ENCODE results near the gene PLA2G4E. TPM values are rescaled to one million over a fixed set of nuclear protein-coding genes. Genes with fewer than 3 reads are reported as not detected.

The PLA2G4E gene
- total and polyA plus RNA-seq, 2 donors (not counting 1 experiment from before 2014, with no cell fraction given): not detected

- H3K79me2 ChIP-seq (ENCODE audit: control insufficient read depth, insufficient read depth, low read length): no peaks in the 10 kb centered on the region
- H3K9me3 ChIP-seq (ENCODE audit: control insufficient read depth, insufficient read depth, low read depth, low read length): no peaks in the 10 kb centered on the region
- DNase-seq (ENCODE audit: low read depth in 2 of 2): no peak
- no peak overlapping the region for H3K4me2 ChIP-seq (ENCODE audit: extremely low read depth, insufficient read depth, low read length)
- H2AFZ ChIP-seq (ENCODE audit: low read length): no peak overlapping the region
- H3K27me3 ChIP-seq (ENCODE audit: control insufficient read depth, insufficient read depth, low read length): peaks cover 18% of the 10 kb centered on the region
- H3K4me3 ChIP-seq (replicated peaks in 1 of 4; ENCODE audit: control extremely low read depth in 1 of 4, insufficient read depth in 1 of 4, low read depth in 3 of 4, low read length in 4 of 4): no peak overlapping the region
- no peaks in the 10 kb centered on the region for H4K20me1 ChIP-seq (ENCODE audit: control insufficient read depth, extremely low read depth, insufficient read depth, low read length)
- H3K36me3 ChIP-seq (ENCODE audit: control insufficient read depth, insufficient read depth, low read length): no peaks in the 10 kb centered on the region
- TF ChIP-seq CTCF (conservative IDR thresholded peaks at IDR 0.05 in 1 of 2, IDR thresholded peaks at IDR 0.05 in 1 of 2; ENCODE audit: low read depth in 1 of 2, low read length in 2 of 2) (no peak), EZH2 (IDR thresholded peaks at IDR 0.05; ENCODE audit: low read length, missing control alignments) (no peak)
- no peaks in the 10 kb centered on the region for H3K4me1 ChIP-seq (ENCODE audit: control insufficient read depth, extremely low read depth, insufficient read depth, low read length)
- H3K9ac ChIP-seq (ENCODE audit: insufficient read depth, low read length): no peak overlapping the region
- H3K27ac ChIP-seq (ENCODE audit: insufficient read depth, low read length): no peak overlapping the region
These were observed 751 bp upstream of the PLA2G4E start for GRCh38 chr15:42021593-42021992.

GRCh38 chr15:42018306-42019224, 2.3 kb downstream of the PLA2G4E start:
- Histone ChIP-seq H3K4me3 (replicated peaks in 1 of 4; ENCODE audit: control extremely low read depth in 1 of 4, insufficient read depth in 1 of 4, low read depth in 3 of 4, low read length in 4 of 4) (no peak overlapping the region), H3K36me3 (ENCODE audit: control insufficient read depth, insufficient read depth, low read length) (no peaks in the 10 kb centered on the region), H3K9ac (ENCODE audit: insufficient read depth, low read length) (no peak overlapping the region), H3K4me2 (ENCODE audit: extremely low read depth, insufficient read depth, low read length) (no peak overlapping the region), H3K79me2 (ENCODE audit: control insufficient read depth, insufficient read depth, low read length) (no peaks in the 10 kb centered on the region), H3K27me3 (ENCODE audit: control insufficient read depth, insufficient read depth, low read length) (peaks cover 15% of the 10 kb centered on the region), H4K20me1 (ENCODE audit: control insufficient read depth, extremely low read depth, insufficient read depth, low read length) (no peaks in the 10 kb centered on the region), H3K9me3 (ENCODE audit: control insufficient read depth, insufficient read depth, low read depth, low read length) (no peaks in the 10 kb centered on the region), H3K27ac (ENCODE audit: insufficient read depth, low read length) (no peak overlapping the region), H3K4me1 (ENCODE audit: control insufficient read depth, extremely low read depth, insufficient read depth, low read length) (no peaks in the 10 kb centered on the region), H2AFZ (ENCODE audit: low read length) (no peak overlapping the region)
- TF ChIP-seq CTCF (conservative IDR thresholded peaks at IDR 0.05 in 1 of 2, IDR thresholded peaks at IDR 0.05 in 1 of 2; ENCODE audit: low read depth in 1 of 2, low read length in 2 of 2) (no peak), EZH2 (IDR thresholded peaks at IDR 0.05; ENCODE audit: low read length, missing control alignments) (no peak)
- DNase-seq (ENCODE audit: low read depth in 2 of 2): no peak

- H3K4me1 ChIP-seq (ENCODE audit: control insufficient read depth, extremely low read depth, insufficient read depth, low read length): no peaks in the 10 kb centered on the region
- H3K4me3 ChIP-seq (replicated peaks in 1 of 4; ENCODE audit: control extremely low read depth in 1 of 4, insufficient read depth in 1 of 4, low read depth in 3 of 4, low read length in 4 of 4): no peak overlapping the region
- peaks cover 14% of the 10 kb centered on the region for H3K27me3 ChIP-seq (ENCODE audit: control insufficient read depth, insufficient read depth, low read length)
- H3K36me3 ChIP-seq (ENCODE audit: control insufficient read depth, insufficient read depth, low read length): no peaks in the 10 kb centered on the region
- TF ChIP-seq CTCF (conservative IDR thresholded peaks at IDR 0.05 in 1 of 2, IDR thresholded peaks at IDR 0.05 in 1 of 2; ENCODE audit: low read depth in 1 of 2, low read length in 2 of 2): no peak
- TF ChIP-seq EZH2 (IDR thresholded peaks at IDR 0.05; ENCODE audit: low read length, missing control alignments): no peak
- no peak for DNase-seq (ENCODE audit: low read depth in 2 of 2)
- no peaks in the 10 kb centered on the region for H4K20me1 ChIP-seq (ENCODE audit: control insufficient read depth, extremely low read depth, insufficient read depth, low read length)
- H3K27ac ChIP-seq (ENCODE audit: insufficient read depth, low read length): no peak overlapping the region
- no peaks in the 10 kb centered on the region for H3K9me3 ChIP-seq (ENCODE audit: control insufficient read depth, insufficient read depth, low read depth, low read length)
- H2AFZ ChIP-seq (ENCODE audit: low read length): no peak overlapping the region
- H3K4me2 ChIP-seq (ENCODE audit: extremely low read depth, insufficient read depth, low read length): no peak overlapping the region
- H3K79me2 ChIP-seq (ENCODE audit: control insufficient read depth, insufficient read depth, low read length): no peaks in the 10 kb centered on the region
- no peak overlapping the region for H3K9ac ChIP-seq (ENCODE audit: insufficient read depth, low read length)
These were observed 3.9 kb downstream of the PLA2G4E start for GRCh38 chr15:42016971-42017370.

All from fibroblast of lung (primary cell).